CD4-positive, alpha-beta T cell treated with Interleukin-1 beta for 1 hour (primary cell): ENCODE measurements around the gene SULT2B1.
"Not testable (repeated sequence)": the region's sequence is repeated elsewhere in the genome, so short reads cannot be mapped to it uniquely, and the experiment has no call there.

Experiments used
- DNase-seq, 2 donors: peaks; one replicate each; pipeline ENCODE4 v3.0.0-alpha.2; 2020 to 2022

The SULT2B1 gene

DNA sequence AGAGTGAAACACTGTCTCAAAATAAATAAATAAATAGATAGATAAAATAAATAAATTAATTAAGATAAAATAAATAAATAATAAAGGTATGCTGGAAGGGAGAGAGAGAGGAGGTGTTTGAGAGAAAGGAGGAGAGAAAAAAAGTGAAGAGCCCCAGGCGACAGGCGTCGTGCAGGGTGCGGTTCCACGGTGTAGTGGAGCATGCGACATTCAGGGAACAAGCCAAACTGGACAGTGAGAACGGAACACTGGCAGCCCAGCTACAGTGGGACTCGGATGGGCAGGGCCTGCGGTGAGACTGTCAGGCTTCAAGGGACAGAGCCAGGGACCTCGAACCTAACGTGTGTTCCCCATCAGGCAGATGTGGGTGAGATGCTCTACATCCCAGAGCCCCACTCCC is 9.4 kb downstream of the SULT2B1 start:
- no peak for DNase-seq

DNA sequence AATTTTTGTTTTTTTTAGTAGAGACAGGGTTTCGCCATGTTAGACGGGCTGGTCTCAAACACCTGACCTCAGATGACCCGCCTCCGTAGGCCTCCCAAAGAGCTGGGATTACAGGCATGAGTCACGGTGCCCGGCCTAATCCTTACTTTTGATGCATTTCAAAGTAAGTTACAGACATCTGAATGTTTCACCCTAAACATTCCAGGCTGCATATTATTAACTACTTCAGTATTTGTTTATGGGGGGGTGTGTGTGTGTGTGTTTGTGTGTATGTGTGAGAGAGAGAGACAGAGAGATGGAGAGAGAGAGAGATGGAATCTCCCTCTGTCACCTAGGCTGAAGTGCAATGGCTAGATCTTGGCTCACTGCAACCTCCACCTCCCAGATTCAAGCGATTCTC is 13.1 kb downstream of the SULT2B1 start:
- DNase-seq: no peak

DNA sequence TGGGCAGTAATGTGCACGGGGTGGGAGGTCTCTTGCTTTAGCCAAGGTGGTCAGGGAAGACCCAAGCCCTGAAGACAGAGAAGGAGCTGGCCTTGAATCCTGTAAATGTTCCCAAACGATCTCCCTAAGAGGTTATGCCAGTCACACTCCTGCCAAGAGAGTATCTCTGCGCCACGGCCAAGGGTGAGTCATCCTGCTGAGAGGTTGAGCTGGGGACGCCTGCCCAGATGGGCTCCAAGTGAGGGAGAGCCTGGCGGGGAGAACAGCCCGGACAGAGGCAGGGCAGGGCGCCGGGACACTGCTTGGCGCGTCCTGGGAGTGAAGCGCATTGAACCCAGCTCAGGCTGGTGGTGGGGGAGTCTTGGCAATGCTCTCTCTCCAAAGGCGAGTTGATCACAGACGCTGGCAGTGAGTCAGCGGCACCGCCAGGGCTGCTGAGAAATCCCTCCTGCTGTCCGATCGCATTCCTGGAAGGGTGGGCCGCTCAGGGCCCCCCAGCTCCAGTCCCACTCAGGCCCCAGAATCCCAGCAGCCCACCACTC is 16.4 kb downstream of the SULT2B1 start:
- DNase-seq: no peak

DNA sequence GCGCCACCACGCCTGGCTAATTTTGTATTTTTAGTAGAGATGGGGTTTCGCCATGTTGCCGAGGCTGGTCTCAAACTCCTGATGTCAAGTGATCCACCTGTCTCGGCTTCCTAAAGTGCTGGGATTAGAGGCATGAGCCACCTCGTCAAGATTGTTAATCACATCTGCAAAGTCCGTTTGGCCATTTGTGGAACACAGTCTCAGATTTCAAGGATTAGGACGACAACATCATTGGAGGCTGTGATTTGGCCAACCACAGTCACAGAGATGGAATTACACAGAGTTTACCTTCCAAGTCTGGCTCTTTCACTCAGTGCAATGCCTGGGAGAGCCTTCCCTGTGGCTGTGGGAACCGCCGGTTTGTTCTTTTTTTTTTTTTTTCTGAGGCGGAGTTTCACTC is 17.8 kb downstream of the SULT2B1 start:
- DNase-seq: no peak

GRCh38 chr19:48571378-48572162 is 19.6 kb downstream of the SULT2B1 start:
- DNase-seq: no peak

GRCh38 chr19:48573163-48573505 is 21.2 kb downstream of the SULT2B1 start:
- DNase-seq: no peak

DNA sequence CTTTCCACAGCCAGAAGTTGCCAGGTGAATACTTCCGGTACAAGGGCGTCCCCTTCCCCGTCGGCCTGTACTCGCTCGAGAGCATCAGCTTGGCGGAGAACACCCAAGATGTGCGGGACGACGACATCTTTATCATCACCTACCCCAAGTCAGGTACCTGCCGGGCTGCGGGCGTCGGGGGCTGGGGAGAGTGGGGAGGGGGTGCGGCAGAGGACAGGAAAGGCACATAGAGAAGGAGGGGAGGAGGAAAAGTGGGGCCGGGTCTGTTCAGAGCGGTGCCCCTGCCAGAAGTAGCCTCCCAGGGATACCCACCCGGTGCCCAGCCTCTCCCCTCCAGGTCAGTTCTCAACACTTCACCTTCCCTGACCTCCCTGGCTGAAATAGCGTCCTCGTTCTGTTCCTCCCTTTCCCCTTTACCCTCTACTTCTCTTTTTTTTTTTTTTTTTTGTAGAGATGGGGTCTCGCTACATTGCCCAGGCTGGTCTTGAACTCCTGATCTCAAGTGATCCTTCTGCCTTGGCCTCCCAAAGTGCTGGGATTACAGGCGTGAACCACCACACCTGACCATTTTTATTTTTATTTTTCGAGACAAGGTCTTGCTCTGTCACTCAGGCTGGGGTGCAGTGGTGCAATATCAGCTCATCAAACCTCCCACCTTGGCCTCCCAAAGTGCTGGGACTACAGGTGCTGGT is 24.1 kb downstream of the SULT2B1 start:
- DNase-seq: no peak

- DNase-seq: not testable (repeated sequence)
Measured at GRCh38 chr19:48577908-48578307, 25.9 kb downstream of the SULT2B1 start.

DNA sequence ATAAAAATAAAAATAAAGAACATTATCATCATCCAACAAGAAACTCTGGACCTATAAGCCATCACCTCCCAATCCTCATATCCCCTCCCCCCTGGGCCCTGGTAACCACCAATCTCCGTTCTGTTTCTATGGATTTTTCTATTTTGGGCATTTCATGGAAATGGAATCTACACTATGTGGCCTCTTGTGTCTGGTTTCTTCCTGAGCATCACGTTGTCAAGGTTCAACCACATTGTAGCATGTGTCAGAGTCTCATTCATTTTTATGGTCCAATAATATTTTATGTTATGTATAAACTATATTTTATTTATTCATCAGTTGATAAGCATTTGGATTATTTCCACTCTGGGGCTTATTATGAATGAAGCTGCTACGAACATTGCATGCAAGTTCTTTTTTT is 26.9 kb downstream of the SULT2B1 start:
- no peak for DNase-seq

DNA sequence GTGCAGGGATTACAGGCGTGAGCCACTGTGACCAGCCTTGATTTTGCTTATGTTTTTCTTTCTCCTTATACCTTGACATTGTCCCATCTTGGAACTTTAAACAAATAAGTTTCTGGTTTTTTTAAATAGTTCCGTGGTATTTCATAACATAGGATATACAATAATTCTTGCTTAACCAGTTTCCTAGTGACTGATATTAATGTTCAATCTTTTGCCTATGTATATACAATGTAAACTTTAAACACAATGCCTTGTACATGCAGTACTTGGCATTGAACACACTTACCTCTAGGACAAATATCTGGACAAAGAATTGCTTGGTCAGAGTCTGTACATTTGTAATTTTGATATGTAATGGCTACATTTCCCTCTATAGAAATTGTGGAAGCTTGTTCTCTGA is 30.2 kb downstream of the SULT2B1 start:
- DNase-seq: no peak

GRCh38 chr19:48587387-48587786 is 35.4 kb downstream of the SULT2B1 start:
- no peak for DNase-seq

DNA sequence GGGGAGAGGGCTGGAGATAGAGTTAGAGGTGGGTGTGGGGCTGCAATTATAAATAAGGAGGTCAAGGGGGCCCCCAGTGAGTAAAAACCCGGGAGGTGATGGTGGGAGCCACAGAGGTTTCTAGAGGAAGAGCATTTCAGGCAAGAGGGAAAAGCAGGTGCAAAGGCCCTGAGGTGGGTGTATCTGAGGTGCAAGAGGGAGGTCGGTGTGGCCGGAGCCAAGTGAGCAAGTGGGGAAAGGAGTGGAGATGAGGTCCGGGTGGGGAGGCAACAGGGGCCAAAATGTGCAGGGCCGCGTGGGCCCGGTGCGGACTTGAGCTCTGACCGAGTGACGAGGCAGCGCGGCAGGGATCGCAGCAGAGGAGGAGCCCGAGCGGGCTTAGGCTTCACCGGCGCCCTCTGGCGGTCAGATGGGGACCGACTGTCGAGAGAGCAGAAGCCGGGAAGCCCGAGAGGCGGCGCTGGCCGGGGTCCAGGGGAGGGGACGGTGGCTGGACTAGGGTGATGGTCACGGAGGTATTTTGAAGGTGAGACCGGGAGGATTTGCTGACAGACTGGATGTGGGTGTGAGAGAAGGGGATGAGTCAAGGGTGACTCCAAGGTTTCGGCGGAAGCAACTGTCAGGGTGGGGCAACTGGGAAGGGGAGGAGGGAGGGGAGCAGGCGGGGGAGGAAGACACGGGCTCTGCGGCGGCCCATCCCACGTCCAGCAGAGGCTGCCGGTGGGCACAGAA is 36.9 kb downstream of the SULT2B1 start:
- DNase-seq: peak; percentile 84 to 86

GRCh38 chr19:48591021-48591420 is 39.0 kb downstream of the SULT2B1 start:
- no peak for DNase-seq

GRCh38 chr19:48595171-48595570 is 43.2 kb downstream of the SULT2B1 start:
- no peak for DNase-seq

GRCh38 chr19:48595833-48596232 is 43.9 kb downstream of the SULT2B1 start:
- no peak for DNase-seq

GRCh38 chr19:48596237-48596636 is 44.3 kb downstream of the SULT2B1 start:
- no peak for DNase-seq

DNA sequence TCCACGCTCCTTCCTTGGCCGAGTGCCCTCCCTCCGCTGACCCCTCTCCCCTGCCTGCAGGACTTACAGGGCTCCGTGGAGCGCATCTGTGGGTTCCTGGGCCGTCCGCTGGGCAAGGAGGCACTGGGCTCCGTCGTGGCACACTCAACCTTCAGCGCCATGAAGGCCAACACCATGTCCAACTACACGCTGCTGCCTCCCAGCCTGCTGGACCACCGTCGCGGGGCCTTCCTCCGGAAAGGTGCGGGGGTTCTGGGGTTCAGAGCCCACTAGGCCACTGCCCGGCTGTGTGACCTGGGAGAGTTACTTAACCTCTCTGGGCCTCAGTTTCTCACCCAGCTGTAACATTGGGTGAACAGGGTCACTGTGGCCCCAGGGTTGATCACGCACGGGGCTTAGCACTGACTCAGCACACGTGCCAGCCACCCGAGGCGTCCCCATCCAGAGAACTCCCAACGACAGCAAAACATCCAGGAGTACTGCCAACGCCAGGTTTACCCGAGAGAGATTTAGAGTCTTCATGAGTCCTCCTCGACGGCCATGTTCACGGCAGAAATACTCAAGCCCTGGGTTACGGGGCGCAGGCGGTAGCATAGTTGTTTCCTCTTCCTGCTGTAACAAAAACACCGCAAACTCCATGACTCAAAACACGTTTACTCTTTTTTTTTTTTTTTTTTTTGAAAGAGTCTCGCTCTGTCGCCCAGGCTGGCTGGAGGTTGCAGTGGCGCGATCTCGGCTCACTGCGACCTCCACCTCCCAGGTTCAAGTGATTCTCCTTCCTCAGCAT is 44.9 kb downstream of the SULT2B1 start:
- DNase-seq: peak; percentile 36 to 69

GRCh38 chr19:48598996-48599700 is 47.2 kb downstream of the SULT2B1 start:
- no peak for DNase-seq

- no peak for DNase-seq
Measured at GRCh38 chr19:48600679-48601417, 48.9 kb downstream of the SULT2B1 start.

GRCh38 chr19:48603001-48603400 is 51.0 kb downstream of the SULT2B1 start:
- DNase-seq: no peak

DNA sequence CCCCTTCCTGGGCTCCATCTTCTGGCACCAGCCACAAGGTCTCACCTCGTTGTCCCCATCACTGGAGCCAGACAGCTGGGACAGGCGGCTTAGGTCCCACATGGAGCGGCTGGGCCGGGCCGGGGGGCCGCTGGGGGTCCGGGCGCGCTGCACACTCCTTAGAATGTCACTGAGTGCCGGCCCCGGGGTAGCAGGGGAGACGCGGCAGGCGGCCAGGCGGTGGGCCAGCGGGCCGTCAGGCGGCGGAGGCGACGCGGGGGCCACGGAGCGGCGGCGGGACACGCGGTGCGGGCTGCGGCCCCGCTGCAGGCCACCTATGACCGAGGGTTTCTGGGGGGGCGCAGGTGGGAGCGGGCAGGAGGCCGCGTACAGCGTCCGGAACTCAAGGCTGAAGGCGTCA is 51.5 kb downstream of the SULT2B1 start:
- DNase-seq: no peak
